ENCODE results near the gene MPHOSPH9.

MPHOSPH9 gene, protein sequence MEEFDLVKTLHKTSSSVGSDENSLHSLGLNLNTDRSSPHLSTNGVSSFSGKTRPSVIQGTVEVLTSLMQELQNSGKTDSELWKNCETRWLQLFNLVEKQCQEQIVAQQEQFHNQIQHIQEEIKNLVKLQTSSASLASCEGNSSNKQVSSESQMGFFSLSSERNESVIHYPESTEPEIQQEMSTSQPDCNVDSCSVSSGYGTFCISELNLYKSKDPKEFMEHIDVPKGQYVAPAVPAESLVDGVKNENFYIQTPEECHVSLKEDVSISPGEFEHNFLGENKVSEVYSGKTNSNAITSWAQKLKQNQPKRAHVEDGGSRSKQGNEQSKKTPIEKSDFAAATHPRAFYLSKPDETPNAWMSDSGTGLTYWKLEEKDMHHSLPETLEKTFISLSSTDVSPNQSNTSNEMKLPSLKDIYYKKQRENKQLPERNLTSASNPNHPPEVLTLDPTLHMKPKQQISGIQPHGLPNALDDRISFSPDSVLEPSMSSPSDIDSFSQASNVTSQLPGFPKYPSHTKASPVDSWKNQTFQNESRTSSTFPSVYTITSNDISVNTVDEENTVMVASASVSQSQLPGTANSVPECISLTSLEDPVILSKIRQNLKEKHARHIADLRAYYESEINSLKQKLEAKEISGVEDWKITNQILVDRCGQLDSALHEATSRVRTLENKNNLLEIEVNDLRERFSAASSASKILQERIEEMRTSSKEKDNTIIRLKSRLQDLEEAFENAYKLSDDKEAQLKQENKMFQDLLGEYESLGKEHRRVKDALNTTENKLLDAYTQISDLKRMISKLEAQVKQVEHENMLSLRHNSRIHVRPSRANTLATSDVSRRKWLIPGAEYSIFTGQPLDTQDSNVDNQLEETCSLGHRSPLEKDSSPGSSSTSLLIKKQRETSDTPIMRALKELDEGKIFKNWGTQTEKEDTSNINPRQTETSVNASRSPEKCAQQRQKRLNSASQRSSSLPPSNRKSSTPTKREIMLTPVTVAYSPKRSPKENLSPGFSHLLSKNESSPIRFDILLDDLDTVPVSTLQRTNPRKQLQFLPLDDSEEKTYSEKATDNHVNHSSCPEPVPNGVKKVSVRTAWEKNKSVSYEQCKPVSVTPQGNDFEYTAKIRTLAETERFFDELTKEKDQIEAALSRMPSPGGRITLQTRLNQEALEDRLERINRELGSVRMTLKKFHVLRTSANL

DNA sequence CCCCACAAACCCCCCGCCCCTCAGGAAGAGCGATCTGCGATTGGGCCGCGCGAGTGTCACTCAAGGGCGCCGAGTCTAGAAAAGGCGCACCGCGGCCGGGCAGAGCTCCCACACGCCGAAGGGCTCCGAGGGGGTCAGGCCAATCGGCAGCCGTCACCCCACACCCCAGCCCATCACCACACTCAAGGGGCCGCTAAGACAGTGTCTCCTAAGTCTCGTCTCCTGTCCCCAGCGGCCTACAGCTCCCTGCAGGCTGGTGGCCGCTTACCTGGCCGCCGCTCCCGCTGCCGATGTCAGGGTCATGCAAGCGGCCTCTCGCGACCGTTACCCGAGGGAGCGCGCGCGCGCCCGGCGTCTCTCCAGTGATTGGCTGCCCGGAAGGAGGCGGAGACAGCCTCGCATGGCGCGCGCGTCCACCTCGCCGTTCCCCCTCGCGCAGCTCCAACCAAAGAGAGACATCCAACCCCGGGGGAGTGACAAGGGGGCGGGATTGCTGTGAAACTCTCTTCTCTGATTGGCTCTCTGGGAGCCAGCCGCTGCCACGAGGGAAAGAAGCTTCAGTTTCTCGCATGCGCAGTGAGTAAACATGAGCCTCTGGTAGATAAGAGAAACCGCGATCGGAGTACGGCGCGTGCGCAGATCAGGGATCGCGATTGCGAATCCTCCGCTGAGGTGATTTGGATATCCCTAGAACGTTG is at the start of gene MPHOSPH9, which contains the start of gene MTRFR:
TSS of gene MPHOSPH9 (minus strand) at position 335 of the 698 bp plus-strand sequence. CDS start 2,777 bp downstream, outside the sequence.
TSS of gene MTRFR (plus strand) at position 630 of the 698 bp plus-strand sequence. CDS start 20,239 bp downstream, outside the sequence.
- DNase-seq = peak; percentile 98

DNA sequence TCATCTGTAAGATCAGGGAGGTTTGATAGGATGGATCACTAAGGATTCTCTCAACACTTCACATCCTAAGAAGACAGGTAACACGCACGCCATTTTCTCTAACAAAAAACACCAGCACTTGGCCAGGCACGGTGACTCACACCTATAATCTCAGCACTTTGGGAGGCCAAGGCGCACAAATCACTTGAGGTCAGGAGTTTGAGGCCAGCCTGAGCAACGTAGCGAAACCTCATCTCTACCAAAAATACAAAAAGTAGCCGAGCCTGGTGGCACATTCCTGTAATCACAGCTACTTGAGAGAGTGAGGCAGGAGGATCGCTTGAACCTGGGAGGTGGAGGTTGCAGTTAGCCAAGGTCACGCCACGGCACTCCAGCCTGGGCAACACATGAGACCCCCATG is 49.2 kb upstream of the MPHOSPH9 start:
- DNase-seq = no peak

DNA sequence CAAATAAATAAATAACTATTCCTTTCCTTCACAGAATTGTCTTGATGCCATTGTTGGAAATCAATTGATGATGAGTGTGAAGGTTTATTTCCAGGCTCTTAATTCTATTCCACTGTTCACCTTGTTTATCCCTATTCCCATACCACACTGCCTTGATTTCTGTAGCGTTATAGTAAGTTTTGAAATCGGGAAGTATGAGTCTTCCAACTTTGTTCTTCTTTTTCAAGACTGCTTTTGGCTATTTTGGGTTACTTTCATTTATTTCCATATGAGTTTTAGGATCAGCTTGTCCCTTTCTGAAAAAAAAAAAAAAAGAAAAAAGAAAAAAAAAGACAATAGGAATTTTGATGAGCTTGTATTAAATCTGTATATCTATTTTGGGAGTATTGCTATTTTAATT is 48.0 kb upstream of the MPHOSPH9 start:
- DNase-seq = no peak

DNA sequence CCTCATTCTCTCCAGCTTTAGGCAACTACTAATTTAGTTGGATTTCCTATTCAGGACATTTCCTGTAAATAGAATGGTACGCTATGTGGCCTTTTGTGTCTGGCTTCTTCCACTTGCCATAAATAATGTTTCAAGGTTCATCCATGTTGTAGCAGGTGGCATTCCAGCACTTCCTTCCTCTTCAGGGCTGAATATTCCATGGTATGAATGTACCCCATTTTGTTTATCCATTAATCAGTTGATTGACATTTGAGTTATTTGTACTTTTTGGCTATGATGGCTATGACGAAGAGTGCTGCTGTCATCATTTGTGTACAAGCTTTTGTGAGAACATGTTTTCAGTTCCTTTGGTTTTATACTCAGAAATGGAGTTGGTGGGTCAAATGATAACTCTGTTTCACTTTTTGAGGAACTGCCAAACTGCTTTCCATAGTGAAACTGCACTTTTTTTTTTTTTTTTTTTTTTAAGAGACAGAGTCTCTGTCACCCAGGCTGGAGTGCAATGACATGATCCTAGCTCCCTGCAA is 45.2 kb upstream of the MPHOSPH9 start:
- no peak for DNase-seq

DNA sequence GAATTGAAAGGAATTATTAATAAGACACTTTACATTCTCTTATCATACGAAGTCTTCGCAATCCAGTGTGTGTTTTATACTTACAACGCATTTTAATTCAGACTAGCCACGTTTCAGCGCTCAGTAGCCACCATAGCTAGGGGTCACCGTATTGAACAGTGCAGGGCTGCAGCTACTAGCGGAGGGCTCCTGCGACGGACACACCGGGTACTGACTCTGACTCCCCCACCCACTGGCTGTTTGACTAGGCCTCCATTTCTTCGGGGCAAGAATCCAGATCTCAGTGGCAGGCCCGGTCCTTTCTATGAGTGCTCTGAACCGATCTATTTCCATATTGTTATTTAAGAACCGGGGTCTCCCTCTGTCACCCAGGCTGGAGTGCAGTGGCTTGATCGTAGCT is 40.2 kb upstream of the MPHOSPH9 start:
- no peak for DNase-seq

DNA sequence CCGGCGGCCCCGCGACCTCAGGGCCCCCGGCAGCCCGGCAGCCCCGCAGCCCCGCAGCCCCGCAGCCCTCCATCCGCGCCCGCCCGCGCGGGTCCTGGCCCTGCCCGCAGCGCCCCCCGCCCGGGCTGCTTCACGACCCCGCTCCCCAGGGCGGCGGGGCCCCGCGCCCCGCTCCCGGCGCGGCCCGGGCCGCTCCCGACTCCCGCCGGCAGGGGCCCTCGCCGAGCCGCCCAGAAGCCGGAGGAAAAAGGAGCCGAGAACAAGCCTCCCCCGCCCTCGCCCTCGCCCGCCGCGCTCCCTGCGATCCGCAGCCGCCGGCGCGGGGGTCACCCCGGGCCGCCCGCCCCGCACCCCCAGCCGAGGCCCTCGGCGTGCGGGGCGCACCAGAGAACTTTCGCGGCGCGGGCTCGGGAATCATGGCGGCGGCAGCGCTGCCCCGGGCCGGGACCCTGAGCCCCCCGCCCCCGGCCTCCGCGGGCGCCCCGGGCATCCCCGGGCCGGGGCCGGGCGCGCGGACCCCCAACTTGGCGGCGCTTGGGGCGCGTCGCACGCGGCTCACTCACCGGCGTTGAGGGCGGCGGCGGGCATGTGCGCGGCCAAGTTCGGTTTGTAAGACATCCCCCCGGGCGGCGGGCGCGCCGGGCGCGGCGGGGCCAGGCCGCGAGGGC is 38.2 kb upstream of the MPHOSPH9 start:
- DNase-seq = peak; percentile 48

DNA sequence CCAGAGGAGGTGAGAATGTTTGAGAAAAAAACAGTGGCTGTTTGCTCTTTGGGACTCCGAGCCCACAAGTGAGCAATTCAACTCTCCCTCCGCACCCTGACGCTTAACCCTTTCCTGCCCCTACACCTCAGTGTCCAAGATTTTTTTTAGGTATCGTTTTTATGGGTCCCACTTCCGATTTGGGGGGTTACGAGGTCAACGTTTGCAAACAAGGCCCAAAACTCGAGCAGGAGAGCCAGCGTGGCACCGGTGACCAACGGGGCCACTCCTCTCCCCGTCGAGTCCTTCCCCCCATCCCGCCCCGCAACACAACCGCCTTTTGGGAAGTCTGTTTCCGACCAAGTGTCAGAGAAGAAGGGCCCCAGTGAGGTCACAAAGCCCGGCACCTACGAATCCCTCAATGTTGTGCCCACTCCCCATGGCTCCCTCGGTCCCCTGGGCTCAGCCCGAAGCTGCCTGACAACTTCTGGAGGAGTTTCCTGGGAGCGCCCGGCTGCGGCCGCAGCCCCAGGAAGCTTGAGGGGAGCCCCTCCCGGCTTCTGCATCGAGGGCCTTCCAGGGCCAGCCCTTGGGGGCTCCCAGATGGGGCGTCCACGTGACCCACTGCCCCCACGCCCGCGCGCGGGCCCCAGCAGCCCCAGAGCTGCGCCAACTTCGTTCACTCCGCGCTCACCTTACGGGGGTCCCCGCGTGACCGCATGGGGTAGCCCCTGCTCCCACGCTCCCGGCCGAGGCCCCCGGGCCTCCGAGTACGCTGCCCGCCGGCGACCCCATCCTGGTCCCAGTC is 37.5 kb upstream of the MPHOSPH9 start:
- DNase-seq = no peak

DNA sequence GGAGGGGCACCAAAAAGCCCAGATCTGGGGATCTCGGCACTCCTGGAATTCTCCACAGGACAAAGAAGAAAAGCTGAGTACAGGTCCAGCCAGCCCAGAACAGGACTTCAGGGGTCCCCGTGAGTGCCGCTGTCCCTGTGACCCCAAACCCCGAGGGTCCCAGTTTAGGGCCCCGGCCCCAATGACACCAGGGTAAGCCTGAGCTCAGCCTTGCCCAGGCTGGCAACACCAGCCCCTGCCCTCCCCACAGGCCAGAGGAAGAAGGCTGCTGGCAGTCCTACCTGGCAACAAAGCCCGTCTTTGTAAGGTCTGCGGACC is 36.9 kb upstream of the MPHOSPH9 start:
- DNase-seq = no peak

DNA sequence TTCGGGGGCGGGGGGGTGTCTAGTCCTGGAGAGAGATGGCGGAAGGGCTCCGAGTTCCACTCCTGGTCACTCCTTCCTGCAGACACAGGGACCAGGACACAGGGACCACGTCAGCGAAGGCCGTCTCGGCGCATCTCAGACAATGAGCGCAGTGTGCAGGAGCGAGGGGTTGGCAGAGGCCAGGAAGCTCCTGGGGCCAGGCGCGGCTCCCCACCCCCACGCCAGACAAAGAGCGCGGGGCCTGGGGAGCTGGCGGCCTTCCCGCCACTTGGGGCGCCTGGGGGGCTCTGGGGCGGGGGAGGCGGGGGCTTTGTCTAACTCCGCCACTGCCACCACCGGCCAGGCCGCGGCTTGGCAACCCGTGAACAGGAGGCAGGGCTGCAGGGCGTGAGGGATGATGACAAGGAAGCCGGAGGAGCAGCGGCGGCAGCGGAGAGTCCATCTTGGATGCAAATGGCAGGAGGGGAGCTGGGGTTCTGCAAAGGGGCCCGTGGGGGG is 36.5 kb upstream of the MPHOSPH9 start:
- DNase-seq = no peak

DNA sequence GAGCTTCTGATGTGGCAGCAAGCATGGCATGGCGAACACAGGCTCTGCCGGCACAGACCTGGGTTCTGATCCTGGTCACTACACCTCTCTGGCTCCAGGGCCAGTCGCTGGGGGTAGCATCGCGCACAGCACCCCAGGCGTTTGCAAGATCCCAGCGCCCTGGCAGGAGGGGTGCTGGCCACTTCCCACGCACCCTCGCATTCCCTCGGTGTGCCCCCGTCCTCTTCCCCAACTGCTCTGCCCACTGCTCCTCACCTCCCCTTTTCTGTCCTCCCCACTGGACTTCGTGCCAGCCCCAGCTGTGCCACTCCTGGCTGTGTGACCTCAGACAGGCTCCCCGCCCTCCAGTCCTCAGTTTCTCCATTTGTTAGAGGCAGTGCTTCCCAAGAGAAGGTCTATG is 35.9 kb upstream of the MPHOSPH9 start:
- no peak for DNase-seq

DNA sequence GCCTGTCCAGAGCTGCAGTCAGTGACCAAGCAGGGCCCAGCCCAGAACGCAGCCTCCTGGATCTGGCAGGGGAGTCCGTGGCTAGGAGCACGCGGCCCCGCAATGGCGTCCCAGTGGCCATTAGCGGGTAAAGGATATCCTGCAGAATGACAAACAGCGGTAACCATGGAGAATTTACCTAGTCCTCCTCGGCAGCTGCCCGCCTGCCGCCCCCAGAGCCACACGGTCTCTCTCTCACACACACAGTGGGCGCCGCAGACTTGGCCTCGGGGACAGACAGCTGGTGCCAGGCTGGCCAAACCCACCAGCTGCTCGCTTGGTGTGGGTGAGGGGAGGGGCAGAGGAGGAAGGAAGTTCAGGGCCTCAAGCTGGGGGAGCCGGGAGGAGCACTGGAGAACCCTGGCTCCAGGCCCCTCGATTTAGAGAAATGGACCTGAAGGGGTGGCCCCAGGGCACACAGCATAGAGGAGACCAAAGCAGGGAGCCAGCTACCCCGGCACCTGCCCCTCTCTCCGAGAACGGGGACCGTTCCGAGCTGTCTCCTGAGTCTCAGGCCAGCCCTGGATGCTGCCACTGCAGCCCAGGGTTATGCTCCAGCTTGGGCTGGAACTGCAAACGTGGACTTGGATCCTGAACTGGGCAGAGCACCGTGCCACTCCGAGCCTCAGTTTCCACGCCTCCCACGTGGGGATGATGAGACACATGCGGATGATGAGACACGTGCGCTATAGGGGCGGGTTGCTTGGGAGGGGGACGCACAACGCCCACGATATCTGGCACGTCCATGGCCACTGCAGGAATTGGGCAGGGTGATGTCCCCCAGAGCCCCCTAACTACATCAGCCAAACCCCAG is 35.3 kb upstream of the MPHOSPH9 start:
- DNase-seq = no peak

DNA sequence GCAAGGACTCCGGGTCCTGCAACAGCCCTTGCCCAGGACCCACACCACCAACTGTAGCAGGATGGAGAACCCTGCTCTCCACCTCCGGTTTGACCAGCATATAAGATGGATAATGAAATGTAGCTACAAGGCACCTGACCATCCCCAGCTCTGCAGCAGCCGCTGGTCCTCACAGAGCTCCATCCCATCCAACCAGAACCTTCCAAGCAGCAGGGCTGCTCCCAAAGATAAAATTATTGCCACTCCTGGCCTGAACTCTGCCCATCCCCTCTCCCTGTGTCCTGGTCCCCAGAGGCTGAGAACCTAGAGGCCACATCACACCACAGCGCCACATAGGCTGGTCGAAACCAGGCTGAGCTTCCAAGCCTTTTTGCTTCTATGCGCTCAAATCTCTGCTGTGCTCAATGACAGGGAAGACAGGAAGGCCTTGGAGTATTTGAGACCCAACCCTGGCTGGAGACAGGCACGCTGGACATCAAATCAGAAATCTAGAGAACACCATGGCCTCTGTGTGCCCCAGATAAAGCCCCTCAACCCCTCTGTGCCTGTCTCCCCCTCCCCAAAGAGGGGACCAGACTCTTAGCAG is 34.5 kb upstream of the MPHOSPH9 start:
- no peak for DNase-seq

DNA sequence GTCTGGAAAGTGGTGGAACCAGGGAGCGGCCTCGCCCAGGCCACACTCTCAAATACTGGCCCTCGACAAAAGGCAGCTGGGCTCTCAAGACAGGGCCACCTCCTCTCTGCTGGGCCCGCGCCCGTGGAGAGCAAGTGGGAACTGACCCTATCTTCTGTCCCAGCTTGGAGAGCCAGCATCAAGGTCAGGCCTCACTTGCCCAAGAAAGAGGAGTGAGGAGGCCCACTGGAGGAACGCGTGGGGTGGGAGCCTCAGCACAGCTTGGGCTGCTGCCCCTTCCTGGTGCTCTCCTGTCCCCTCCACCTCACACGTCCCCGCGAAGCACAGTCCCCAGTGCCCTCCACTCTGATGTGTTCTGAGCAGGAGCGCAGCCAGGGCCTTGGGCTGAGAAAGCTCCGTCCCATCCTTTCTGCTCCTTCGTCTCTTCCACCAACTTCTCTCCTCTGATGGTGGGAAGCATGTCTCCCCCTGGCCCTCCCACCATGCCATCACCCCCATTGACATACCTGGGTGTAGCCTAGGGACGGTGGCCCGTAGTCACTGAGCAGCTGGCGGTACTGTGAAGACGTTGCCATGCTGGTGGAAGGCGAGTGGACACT is 33.8 kb upstream of the MPHOSPH9 start:
- DNase-seq = no peak

DNA sequence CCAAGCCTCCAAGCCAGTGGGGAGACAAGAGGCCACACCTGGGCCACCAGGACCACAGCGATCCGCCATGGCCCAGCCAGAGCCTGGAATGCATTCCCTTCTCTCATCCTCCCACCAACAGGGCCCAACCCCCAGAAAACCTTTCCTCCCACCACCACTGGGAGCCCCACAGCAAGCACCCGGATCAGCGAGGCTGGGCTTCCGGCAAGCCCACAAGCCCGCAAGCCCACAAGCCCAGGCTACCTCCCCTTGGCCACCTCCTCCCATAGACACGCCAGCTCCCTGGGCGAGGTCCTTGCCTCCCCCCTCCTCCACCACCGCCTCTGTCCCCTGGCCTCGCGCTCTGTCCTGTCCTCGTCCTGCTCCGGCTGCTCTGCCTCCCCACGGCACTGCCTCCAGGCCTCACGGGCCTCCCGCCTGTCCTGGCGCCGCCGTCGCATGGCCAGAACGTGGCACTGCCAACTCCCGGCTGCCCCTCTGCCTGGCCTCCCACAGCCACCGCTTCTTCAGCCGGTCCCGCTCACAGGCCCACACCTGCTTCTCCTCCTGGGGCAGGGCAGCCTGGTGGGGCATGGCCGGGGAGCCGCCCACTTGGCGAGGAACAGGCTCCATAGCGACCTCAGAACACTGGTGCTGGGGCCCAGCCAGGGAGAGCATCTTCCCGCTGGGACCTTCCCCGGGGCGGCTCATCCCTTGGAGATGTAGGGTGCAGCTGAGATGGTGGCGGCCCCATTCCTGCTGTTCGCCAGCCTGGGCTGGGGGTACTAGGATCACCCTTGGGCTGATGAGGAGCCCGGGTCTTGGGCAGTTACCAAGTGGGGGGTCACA is 33.1 kb upstream of the MPHOSPH9 start:
- no peak for DNase-seq

DNA sequence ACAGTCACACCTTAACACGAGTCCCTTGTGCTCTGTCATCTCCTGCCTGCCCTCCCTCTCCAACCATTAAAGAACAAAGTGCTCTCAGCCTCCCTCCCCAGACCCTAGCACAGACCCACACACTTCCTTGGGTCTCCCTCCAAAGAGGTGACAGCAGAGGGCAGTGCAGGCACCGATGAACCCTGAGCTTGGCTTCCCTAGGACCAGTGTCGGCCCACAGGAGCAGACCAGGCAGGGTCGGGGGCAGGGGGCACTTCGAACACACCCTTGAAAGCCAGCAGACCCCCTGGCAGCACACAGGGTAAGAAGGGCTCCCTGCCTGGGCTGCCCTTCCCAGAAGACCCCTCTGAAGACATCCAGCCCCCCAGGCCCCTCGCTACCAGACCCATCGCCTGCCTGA is 31.7 kb upstream of the MPHOSPH9 start:
- DNase-seq = no peak

DNA sequence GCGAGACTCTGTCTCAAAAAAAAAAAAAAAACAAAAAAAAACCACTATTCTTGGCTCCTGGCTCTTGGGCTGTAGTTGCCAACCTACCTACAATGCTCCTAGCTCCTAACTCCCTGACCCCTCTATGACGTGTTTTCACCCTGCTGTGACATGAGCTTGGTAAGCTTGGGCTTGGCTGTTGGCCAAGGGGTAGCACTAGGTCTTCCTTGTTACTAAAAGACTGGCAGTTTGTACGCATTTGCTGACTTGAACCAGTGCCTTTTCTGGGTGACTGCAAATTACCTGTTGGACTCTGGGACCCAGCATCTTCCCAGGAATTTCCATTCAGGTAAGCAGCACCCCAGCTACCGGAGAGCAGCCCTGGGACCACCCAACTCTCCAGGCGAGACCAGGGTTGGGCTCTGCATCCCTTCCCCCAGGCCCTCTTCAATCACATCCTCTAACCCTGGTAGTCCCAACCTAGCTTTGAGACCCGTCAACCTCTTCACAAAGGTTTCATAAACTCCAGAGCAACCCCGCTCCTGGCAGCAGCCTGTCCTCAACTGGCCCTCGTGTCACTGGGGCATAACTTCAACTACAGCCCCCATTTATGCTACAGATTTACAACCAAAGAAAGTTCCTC is 30.4 kb upstream of the MPHOSPH9 start:
- no peak for DNase-seq

DNA sequence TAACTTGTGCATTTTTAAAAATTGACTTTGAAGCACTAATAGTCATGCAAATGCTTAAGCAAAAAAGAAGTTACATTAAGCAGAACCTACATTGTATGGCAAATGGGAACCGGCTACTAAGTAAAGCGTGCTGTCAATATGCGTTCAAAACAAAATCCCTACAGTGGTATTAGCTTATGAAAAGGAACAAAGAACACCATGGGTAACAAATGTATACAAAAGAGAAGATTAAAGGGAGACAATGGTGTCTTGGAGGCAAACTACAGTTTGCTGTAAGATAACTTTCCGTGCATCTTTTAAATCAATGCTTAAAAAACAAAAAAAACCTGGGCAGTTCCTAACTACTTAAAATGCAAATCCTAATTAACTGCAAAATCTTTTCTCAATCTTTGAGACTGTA is 28.3 kb upstream of the MPHOSPH9 start:
- no peak for DNase-seq

DNA sequence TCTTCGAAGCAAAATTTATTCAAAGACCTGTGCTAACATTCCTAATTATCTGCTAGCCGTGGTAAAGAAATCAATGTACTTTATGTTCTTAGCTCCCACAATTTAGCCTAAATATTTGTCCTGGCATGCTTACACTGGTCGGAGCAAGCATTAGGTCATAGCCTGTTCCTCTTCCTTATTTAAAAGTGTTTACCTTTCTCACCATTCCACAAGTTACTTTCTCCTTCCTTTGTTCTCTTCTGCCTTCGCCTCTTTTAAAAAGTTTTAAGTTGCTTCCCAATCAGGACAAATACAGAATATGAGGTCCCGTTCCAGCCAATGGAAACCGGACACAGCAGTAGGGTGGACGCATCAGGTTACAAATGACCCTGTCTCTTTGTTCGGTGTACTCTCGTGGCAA is 27.1 kb upstream of the MPHOSPH9 start:
- no peak for DNase-seq

Data from NCI-H226 (cell line).